ENCODE results near the gene HYAL4.
A peak's percentile ranks its signal among the peaks of the same experiment; 100 is the strongest.
"Not testable (repeated sequence)": the region's sequence is repeated elsewhere in the genome, so short reads cannot be mapped to it uniquely, and the experiment has no call there.

Gene HYAL4, protein sequence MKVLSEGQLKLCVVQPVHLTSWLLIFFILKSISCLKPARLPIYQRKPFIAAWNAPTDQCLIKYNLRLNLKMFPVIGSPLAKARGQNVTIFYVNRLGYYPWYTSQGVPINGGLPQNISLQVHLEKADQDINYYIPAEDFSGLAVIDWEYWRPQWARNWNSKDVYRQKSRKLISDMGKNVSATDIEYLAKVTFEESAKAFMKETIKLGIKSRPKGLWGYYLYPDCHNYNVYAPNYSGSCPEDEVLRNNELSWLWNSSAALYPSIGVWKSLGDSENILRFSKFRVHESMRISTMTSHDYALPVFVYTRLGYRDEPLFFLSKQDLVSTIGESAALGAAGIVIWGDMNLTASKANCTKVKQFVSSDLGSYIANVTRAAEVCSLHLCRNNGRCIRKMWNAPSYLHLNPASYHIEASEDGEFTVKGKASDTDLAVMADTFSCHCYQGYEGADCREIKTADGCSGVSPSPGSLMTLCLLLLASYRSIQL

DNA sequence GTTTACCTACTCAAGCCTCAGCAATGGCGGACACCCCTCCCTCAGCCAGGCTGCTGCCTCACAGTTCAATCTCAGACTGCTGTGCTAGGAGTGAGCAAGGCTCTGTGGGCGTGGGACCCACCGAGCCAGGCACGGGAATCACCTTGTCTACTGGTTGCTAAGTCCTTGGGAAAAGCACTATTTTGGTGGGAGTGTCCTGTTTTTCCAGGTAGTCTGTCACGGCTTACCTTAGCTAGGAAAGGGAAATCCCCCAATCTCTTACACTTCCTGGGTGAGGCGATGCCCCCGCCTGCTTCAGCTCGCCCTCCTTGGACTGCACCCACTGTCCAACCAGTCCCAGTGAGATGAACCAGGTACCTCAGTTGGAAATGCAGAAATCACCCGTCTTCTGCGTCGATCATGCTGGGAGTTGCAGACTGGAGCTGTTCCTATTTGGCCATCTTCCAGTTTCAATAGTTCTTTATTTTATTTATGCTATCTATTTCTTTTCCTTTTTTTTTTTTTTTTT lies at the start of gene HYAL4:
TSS of gene HYAL4 (plus strand) at position 458 of the 508 bp plus-strand sequence. CDS start 23,105 bp downstream, outside the sequence.
- Mint-ChIP-seq H3K9me3 (peaks cover 6 to 7% of the 10 kb centered on the region in 2 donors), H3K4me3 (no peak within 1 kb of the TSS), H3K36me3 (peaks cover 0 to 1% of the 10 kb centered on the region in 2 donors), H3K4me1 (no peaks in the 10 kb centered on the region), H3K27me3 (peaks cover 7 to 16% of the 10 kb centered on the region in 2 donors), H3K27ac (no peak within 1 kb of the TSS)
- ATAC-seq (replicated peaks) (no peak), DNase-seq (no peak)

DNA sequence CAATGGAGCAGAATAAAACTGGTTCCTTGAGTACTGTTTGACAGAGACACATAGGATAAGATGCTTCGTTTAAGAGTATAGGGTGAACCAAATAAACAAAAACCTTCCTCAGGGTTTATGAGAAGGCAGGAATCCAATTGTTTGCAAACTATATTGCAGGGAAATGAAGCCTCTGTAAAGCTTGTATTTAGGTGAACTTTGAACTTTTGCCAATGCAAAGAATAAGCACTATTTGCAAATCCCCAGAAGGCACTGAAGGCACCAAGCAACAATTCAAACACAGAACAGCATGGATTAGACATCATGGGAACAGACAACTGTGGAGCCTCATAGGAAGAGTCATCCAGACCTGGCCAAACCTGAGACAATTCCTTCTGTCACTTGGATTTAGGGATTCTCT lies 49.1 kb upstream of the HYAL4 start:
- no peak for ATAC-seq (replicated peaks)
- Mint-ChIP-seq H3K27ac (no peak overlapping the region), H3K4me3 (no peak overlapping the region), H3K9me3 (no peaks in the 10 kb centered on the region), H3K36me3 (no peaks in the 10 kb centered on the region), H3K27me3 (peaks cover 10 to 12% of the 10 kb centered on the region in 2 donors), H3K4me1 (peaks cover 0 to 5% of the 10 kb centered on the region in 2 donors)
- DNase-seq = no peak

DNA sequence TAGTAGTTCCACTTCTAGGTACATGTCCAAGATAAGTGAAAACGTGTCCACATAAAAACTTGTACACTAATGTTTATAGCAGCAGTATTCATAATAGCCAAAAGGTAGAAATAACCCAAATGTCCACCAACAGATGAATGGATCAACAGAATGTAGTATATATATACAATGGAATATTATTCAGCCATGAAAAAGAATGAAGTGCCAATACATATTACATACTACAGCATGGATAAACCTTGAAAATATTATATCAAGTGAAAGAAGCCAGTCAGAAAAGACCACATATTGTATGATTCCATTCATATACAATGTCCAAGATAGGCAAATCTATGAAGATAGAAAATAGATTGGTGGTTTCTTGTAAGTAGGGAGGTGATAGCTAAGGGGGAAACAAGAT lies 48.4 kb upstream of the HYAL4 start:
- no peak for ATAC-seq (replicated peaks)
- no peak overlapping the region for H3K27ac Mint-ChIP-seq
- H3K4me3 Mint-ChIP-seq = no peak overlapping the region
- H3K4me1 Mint-ChIP-seq = peaks cover 0 to 5% of the 10 kb centered on the region in 2 donors
- H3K27me3 Mint-ChIP-seq = peaks cover 10 to 12% of the 10 kb centered on the region in 2 donors
- no peaks in the 10 kb centered on the region for H3K36me3 Mint-ChIP-seq
- DNase-seq = no peak
- no peaks in the 10 kb centered on the region for H3K9me3 Mint-ChIP-seq

DNA sequence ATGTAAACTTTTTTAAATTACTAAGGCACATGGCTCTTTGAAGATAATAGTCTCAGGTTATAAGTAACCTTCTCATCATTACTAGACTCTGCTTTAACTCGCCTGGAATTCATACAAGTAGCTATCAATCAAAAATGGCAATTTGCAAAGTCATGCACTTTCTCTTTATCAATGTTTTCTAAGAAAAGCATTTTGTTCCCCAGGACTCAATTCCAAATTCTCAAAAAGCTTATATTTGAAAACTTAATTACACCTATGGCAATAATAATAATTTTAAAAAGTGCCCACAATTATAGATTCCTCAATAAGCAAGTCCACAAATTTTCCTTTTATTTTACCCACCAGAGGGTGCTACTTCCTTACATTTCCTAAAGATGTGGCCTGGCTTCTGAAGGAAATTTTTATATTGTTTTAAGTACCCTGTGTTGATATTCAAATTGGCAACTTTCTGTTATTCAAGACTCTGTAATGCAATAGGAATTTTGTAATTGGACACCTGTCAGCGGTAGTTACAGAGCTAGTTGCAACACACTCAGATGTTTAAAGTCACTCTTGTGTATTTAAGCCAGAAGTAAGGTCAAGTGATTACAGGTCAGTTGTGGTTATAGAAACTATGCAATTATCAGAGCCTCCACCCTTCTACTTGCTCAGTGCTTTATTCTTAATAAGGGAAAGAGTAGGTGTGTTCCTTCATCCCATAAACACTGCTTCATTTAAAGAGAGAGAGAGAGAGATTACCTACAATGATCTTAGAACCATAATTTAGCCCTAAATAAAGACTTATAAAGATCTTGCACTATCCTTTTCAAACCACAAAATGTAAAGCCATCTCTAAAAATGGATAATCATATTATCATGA lies 47.1 kb upstream of the HYAL4 start:
- no peak for DNase-seq
- H3K36me3 Mint-ChIP-seq = no peaks in the 10 kb centered on the region
- ATAC-seq (replicated peaks) = peak in 1 of 2 donors; percentile 42

DNA sequence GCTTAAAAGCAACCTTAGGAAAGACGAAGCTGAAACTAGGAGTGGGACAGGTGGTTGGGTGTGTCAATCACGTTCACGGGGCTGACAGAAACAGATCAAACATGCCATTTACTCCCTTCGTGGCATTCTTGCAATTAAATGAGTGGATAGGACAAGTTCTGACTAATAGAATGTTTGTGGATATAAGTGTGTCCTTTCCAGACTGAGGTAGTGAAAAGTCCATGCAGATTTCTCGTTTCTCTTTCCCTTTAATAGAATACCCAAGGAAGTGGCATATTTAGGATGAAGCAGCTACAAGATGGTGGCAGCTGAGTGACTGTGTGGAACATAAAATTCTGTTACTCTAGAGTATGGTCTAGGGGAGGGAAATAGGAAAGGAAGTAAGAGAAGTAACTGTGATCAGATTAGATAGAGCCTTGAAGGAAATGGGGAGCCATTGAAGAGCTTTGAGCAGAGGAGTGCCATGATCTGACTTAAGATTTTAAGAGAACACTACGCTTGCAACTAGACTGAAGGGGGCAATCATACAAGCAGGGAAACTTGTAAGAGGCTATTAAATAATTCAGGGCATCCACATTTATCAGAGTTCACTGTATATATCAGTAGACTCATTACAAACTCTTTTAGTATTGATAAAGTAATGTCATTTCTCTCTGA lies 46.3 kb upstream of the HYAL4 start:
- Mint-ChIP-seq H3K4me3 (no peak overlapping the region), H3K27ac (no peak overlapping the region)
- no peak for DNase-seq

More for the DNA sequence above, 47.1 kb upstream of the HYAL4 start:
- Mint-ChIP-seq H3K9me3 (no peaks in the 10 kb centered on the region), H3K27ac (no peak overlapping the region), H3K4me1 (peaks cover 0 to under 1% of the 10 kb centered on the region in 2 donors), H3K27me3 (peaks cover 10 to 12% of the 10 kb centered on the region in 2 donors), H3K4me3 (no peak overlapping the region)

DNA sequence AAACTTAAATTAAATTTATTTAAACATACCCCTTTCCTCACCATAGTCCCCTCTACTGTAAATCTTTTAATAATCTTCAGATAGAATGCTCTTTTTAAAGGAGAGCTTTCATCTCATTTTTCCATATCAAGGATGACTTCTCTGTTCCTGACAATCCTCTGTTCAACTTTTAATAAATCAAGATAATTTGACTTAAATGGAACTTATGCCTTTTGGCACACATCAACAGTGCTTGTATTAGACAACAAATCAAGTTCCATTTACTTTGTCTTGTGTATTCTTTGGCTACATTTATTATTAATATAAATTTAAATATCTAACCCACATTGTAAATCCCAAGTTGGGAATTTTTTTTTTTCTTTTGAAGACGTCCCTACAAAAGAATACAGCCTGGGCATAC lies 42.7 kb upstream of the HYAL4 start:
- no peak for ATAC-seq (replicated peaks)
- peaks cover 0 to 4% of the 10 kb centered on the region in 2 donors for H3K9me3 Mint-ChIP-seq
- H3K36me3 Mint-ChIP-seq = no peaks in the 10 kb centered on the region
- H3K27ac Mint-ChIP-seq = no peak overlapping the region
- DNase-seq = no peak
- H3K4me3 Mint-ChIP-seq = no peak overlapping the region
- H3K4me1 Mint-ChIP-seq = no peaks in the 10 kb centered on the region
- H3K27me3 Mint-ChIP-seq = peaks cover 0 to 3% of the 10 kb centered on the region in 2 donors

More for the DNA sequence above, 46.3 kb upstream of the HYAL4 start:
- no peaks in the 10 kb centered on the region for H3K9me3 Mint-ChIP-seq
- peaks cover 10 to 14% of the 10 kb centered on the region in 2 donors for H3K27me3 Mint-ChIP-seq
- no peaks in the 10 kb centered on the region for H3K4me1 Mint-ChIP-seq
- H3K36me3 Mint-ChIP-seq = no peaks in the 10 kb centered on the region
- ATAC-seq (replicated peaks) = no peak

DNA sequence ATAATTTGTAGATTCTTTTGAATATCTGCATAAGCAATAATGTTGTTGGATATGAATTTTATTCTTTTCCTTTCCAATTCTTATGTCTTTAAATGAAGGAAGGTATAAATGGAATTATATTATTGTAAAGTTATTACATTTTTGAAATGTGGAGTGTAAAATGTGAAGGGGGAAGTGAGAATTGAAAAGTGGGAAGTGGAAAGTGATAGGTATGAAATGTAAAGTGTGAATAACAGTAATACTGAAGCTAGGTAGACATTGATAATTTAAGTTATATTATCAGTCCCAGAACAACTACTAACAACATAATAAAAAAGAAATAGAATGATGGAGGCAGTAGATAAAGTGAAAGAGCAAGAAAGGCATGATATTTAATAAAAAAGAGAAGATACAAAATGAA lies 39.7 kb upstream of the HYAL4 start:
- Mint-ChIP-seq H3K4me1 (no peaks in the 10 kb centered on the region), H3K27me3 (peaks cover 0 to 3% of the 10 kb centered on the region in 2 donors), H3K27ac (no peak overlapping the region), H3K4me3 (no peak overlapping the region), H3K36me3 (no peaks in the 10 kb centered on the region), H3K9me3 (peaks cover 0 to 9% of the 10 kb centered on the region in 2 donors)
- ATAC-seq (replicated peaks) (no peak), DNase-seq (no peak)

DNA sequence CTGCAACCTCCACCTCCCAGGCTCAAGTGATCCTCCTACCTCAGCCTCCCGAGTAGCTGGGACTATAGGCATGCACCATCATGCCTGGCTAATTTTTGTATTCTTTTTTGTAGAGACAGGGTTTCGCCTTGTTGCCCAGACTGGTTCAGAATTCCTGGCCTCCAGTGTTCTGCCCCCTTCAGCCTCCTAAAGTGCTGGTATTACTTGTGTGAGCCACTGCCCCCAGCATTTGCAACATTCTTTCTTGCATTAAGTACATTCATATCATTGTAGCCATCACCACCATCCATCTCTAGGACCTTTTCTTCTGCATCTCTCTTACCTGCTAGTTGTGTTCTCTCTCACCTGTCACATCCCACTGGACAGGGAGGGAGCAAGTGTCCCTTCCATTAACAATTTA lies 35.5 kb upstream of the HYAL4 start:
- H3K4me1 Mint-ChIP-seq = no peaks in the 10 kb centered on the region
- H3K27me3 Mint-ChIP-seq = no peaks in the 10 kb centered on the region
- no peaks in the 10 kb centered on the region for H3K36me3 Mint-ChIP-seq
- DNase-seq = no peak
- ATAC-seq (replicated peaks) = no peak
- H3K4me3 Mint-ChIP-seq = no peak overlapping the region
- H3K27ac Mint-ChIP-seq = no peak overlapping the region
- peaks cover 0 to 13% of the 10 kb centered on the region in 2 donors for H3K9me3 Mint-ChIP-seq

DNA sequence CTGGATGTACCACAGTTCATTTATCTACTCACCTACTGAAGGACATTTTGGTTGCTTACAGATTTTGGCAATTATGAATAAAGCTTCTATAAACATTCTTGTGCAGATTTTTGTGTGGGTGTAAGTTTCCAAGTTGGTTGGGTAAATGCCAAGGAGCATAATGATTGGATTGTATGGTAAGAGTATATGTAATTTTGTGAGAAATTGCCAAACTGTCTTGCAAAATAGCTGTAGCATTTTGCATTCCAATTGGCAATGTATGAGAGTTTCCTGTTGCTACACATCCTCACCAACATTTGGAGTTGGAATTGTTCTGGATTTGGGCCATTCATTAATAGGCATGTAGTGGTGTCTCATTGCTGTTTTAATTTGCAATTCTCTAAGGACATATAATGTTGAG lies 33.9 kb upstream of the HYAL4 start:
- H3K4me3 Mint-ChIP-seq = no peak overlapping the region
- H3K27ac Mint-ChIP-seq = no peak overlapping the region
- ATAC-seq (replicated peaks) (no peak), DNase-seq (no peak)
- no peaks in the 10 kb centered on the region for H3K4me1 Mint-ChIP-seq
- no peaks in the 10 kb centered on the region for H3K36me3 Mint-ChIP-seq
- no peaks in the 10 kb centered on the region for H3K27me3 Mint-ChIP-seq
- H3K9me3 Mint-ChIP-seq = peaks cover 0 to 11% of the 10 kb centered on the region in 2 donors

DNA sequence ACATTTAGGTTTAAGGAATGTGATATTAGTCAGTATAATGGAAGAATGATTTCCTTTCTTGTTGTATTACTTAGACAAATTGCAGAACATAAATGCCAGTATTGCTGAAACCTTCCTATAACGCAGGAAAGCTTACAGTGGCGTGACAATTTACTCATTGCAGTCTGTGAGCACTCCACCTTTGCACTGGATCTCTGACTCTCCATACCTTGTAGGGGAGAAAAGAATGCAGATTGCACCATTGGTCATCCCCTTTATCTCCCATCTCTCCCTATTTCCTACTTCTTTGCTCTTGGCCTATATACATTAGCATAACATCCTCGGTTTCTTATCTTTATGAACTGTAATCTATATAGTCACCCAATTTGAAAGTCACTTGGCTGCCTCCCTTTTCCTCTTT lies 28.1 kb upstream of the HYAL4 start:
- H3K27ac Mint-ChIP-seq = no peak overlapping the region
- H3K36me3 Mint-ChIP-seq = no peaks in the 10 kb centered on the region
- DNase-seq = no peak
- H3K27me3 Mint-ChIP-seq = peaks cover 0 to 8% of the 10 kb centered on the region in 2 donors
- no peaks in the 10 kb centered on the region for H3K4me1 Mint-ChIP-seq
- ATAC-seq (replicated peaks) = no peak
- H3K9me3 Mint-ChIP-seq = no peaks in the 10 kb centered on the region
- no peak overlapping the region for H3K4me3 Mint-ChIP-seq

DNA sequence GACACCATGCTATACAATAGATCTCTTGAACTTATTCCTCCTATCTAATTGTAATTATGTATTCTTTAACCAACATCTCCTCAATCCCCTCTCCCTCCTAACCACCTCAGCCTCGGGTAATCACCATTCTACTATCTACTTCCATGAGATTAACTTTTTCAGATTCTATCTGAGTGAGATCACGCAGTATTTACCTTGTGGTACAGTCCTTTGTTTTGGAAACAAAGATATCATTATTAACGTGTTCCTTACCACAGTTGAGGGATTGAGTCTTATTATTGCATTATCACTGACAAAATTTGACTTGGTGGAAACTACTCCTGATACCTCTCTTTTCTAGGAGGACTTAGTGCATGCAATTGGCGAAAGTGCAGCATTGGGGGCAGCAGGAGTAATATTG lies 26.0 kb upstream of the HYAL4 start:
- Mint-ChIP-seq H3K27ac (no peak overlapping the region), H3K27me3 (peaks cover 0 to 8% of the 10 kb centered on the region in 2 donors), H3K36me3 (no peaks in the 10 kb centered on the region), H3K4me1 (peaks cover 0 to 1% of the 10 kb centered on the region in 2 donors), H3K9me3 (no peaks in the 10 kb centered on the region), H3K4me3 (no peak overlapping the region)
- DNase-seq (no peak), ATAC-seq (replicated peaks) (no peak)

DNA sequence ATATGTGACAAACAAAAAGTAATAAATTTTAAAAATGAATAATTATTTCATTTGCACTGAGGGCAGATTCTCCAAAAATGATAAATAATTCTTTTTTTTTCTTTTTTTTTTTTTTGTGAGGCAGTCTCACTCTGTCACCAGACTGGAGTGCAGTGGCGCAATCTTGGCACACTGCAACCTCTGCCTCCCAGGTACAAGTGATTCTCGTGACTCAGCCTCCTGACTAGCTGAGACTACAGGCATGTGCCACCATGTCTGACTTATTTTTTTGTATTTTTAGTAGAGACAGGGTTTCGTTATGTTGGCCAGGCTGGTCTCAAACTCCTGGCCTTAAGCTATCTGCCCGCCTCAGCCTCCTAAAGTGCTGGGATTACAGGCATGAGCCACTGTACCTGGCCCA lies 25.2 kb upstream of the HYAL4 start:
- H3K27me3 Mint-ChIP-seq; H3K27ac Mint-ChIP-seq; H3K36me3 Mint-ChIP-seq; DNase-seq; H3K9me3 Mint-ChIP-seq; H3K4me1 Mint-ChIP-seq; ATAC-seq (replicated peaks); H3K4me3 Mint-ChIP-seq: not testable (repeated sequence)

DNA sequence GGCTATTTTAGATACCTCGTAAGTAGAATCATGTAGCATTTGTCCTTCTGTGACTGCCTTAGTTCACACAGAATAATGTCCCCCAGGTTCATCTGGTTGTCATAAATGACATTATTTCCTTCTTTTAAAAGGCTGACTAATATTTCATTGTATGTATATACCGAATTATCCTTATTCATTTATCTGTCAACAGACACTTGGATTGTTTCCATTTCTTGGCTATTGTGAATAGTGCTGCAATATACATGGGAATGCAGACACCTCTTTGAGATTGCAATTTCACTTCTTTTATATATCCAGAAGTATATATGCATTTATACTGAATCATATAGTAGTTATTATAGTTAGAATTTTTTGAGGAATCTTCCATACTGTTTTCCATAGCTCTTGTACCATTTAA lies 24.1 kb upstream of the HYAL4 start:
- ATAC-seq (replicated peaks) (no peak), DNase-seq (no peak)
- Mint-ChIP-seq H3K27ac (no peak overlapping the region), H3K36me3 (no peaks in the 10 kb centered on the region), H3K4me1 (peaks cover 7 to 10% of the 10 kb centered on the region in 2 donors), H3K4me3 (no peak overlapping the region), H3K9me3 (no peaks in the 10 kb centered on the region), H3K27me3 (peaks cover 0 to 8% of the 10 kb centered on the region in 2 donors)

DNA sequence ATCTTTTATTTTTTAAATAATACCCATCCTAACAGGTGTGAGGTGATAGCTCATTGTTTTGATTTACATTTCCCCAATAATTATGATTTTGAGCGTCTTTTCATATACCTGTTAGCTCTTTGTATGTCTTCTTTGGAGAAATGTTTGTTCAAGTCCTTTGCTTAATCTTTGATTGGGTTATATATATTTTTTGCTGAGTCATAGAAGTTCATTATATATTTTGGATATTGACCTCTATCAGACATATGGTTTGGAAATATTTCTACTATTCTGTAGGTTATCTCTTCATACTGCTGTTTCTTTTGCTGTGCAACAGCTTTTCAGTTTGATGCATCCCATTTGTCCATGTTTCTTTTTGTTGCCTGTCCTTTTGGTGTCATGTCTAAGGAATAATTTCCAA lies 23.6 kb upstream of the HYAL4 start:
- ATAC-seq (replicated peaks) = no peak
- DNase-seq = no peak
- H3K4me3 Mint-ChIP-seq = no peak overlapping the region
- no peaks in the 10 kb centered on the region for H3K36me3 Mint-ChIP-seq
- H3K4me1 Mint-ChIP-seq = peaks cover 7 to 10% of the 10 kb centered on the region in 2 donors
- no peaks in the 10 kb centered on the region for H3K9me3 Mint-ChIP-seq
- H3K27me3 Mint-ChIP-seq = peaks cover 0 to 11% of the 10 kb centered on the region in 2 donors
- H3K27ac Mint-ChIP-seq = no peak overlapping the region

All from stimulated activated naive B cell treated with anti-CD40 and anti-IgM and Interleukin-4, amounts not matched to agents 10 μg/mL and 1 μg/mL and 100 μg/mL, for 72 hours (primary cell).